ENCODE measurements around the gene SPTLC2. TPM values are rescaled to one million over a fixed set of nuclear protein-coding genes. Genes with fewer than 3 reads are reported as not detected.
A peak's percentile ranks its signal among the peaks of the same experiment; 100 is the strongest.

SPTLC2 gene
- total and polyA plus RNA-seq, 2 of the 13 experiments (the other 11 are each of a cell fraction or from before 2014, with no cell fraction given) = 17.4 to 17.5 TPM

- TF ChIP-seq ZNF18 (CRISPR knock-in tag; IDR thresholded peaks at IDR 0.05; ENCODE audit: insufficient replicate concordance) (no peak), TAF15 (IDR thresholded peaks at IDR 0.05; ENCODE audit: low read depth, low read length, poor library complexity, severe bottlenecking) (no peak), ZNF333 (CRISPR knock-in tag; IDR thresholded peaks at IDR 0.05; ENCODE audit: borderline replicate concordance) (peak; percentile 85; the same call in 1 of the 2 replicates), SCMH1 (CRISPR knock-in tag; IDR thresholded peaks at IDR 0.05; ENCODE audit: borderline replicate concordance) (no peak), PLRG1 (conservative IDR thresholded peaks at IDR 0.05) (no peak), PTBP1 (IDR thresholded peaks at IDR 0.05; ENCODE audit: low read depth, low read length, poor library complexity, severe bottlenecking) (no peak), CREB3 (CRISPR knock-in tag; IDR thresholded peaks at IDR 0.05) (no peak; the same call in 1 of the 2 replicates), KDM1A (CRISPR knock-in tag; IDR thresholded peaks at IDR 0.05) (no peak), ETV5 (CRISPR knock-in tag; IDR thresholded peaks at IDR 0.05; ENCODE audit: borderline replicate concordance) (no peak), ZNF781 (CRISPR knock-in tag; IDR thresholded peaks at IDR 0.05; ENCODE audit: borderline replicate concordance, not compliant biosample characterization) (no peak), ZNF784 (CRISPR knock-in tag; IDR thresholded peaks at IDR 0.05; ENCODE audit: borderline replicate concordance) (peak; percentile 55; the same call in 1 of the 2 replicates), PHF8 (CRISPR knock-in tag; IDR thresholded peaks at IDR 0.05) (0 out of 2 replicates have a peak, but pooled peaks have one; percentile 26), ZNF569 (CRISPR knock-in tag; IDR thresholded peaks at IDR 0.05; ENCODE audit: borderline replicate concordance) (no peak), BCLAF1 (IDR thresholded peaks at IDR 0.05) (no peak), KAT7 (CRISPR knock-in tag; IDR thresholded peaks at IDR 0.05; ENCODE audit: borderline replicate concordance) (no peak), ARID4A (CRISPR knock-in tag; IDR thresholded peaks at IDR 0.05; ENCODE audit: borderline replicate concordance) (peak; percentile 77), ZNF83 (CRISPR knock-in tag; IDR thresholded peaks at IDR 0.05; ENCODE audit: borderline replicate concordance) (no peak)
Observed at GRCh38 chr14:77498120-77498979, 118.1 kb downstream of the SPTLC2 start, which contains the start of gene ISM2 (continued).
